ENCODE results near the gene TRPV5. TPM values are rescaled to one million over a fixed set of nuclear protein-coding genes. Genes with fewer than 3 reads are reported as not detected.

TRPV5 gene
- polyA plus RNA-seq, 12 donors, result 0.05 to 0.18 (median 0.10) TPM; not detected in 6

- DNase-seq, result no peak
Observed at GRCh38 chr7:142886866-142887265, 46.7 kb downstream of the TRPV5 start.

GRCh38 chr7:142885311-142886230, 48.0 kb downstream of the TRPV5 start, which contains the start of gene TRPV6:
TRPV6 (minus strand) TSS chr7:142885745.
- no peak for DNase-seq

GRCh38 chr7:142884286-142884640, 49.3 kb downstream of the TRPV5 start:
- DNase-seq, result no peak

- DNase-seq, result no peak
Observed at GRCh38 chr7:142883571-142884285, 49.8 kb downstream of the TRPV5 start.

- DNase-seq, result no peak
Observed at GRCh38 chr7:142883145-142883544, 50.4 kb downstream of the TRPV5 start.

- no peak for DNase-seq
Observed at GRCh38 chr7:142882338-142882678, 51.2 kb downstream of the TRPV5 start.

- DNase-seq, result no peak
Observed at GRCh38 chr7:142881586-142882337, 51.8 kb downstream of the TRPV5 start.

- no peak for DNase-seq
Observed at GRCh38 chr7:142880876-142881505, 52.6 kb downstream of the TRPV5 start.

GRCh38 chr7:142879060-142879459, 54.5 kb downstream of the TRPV5 start:
- DNase-seq, result no peak

- DNase-seq, result no peak
Observed at GRCh38 chr7:142878315-142878714, 55.2 kb downstream of the TRPV5 start.

- no peak for DNase-seq
Observed at GRCh38 chr7:142876991-142877910, 56.3 kb downstream of the TRPV5 start.

GRCh38 chr7:142876236-142876960, 57.1 kb downstream of the TRPV5 start:
- DNase-seq, result no peak

GRCh38 chr7:142875456-142875855, 58.1 kb downstream of the TRPV5 start:
- no peak for DNase-seq

GRCh38 chr7:142874837-142875236, 58.7 kb downstream of the TRPV5 start:
- DNase-seq, result no peak

GRCh38 chr7:142874409-142874808, 59.1 kb downstream of the TRPV5 start:
- no peak for DNase-seq

GRCh38 chr7:142873871-142874270, 59.7 kb downstream of the TRPV5 start:
- DNase-seq, result no peak

GRCh38 chr7:142873281-142873784, 60.2 kb downstream of the TRPV5 start:
- no peak for DNase-seq

- no peak for DNase-seq
Observed at GRCh38 chr7:142872106-142872675, 61.4 kb downstream of the TRPV5 start.

Measured in muscle of arm (tissue), 12 donors.